K562 (cell line): ENCODE data around the gene KAT6B. TPM values are rescaled to one million over a fixed set of nuclear protein-coding genes. Genes with fewer than 3 reads are reported as not detected.

Experiments
- ATAC-seq: fragments of 200-7000 bp; cut with Tn5 transposase; 3 replicates; pipeline ENCODE4 v1.9.1; 2020; ENCODE audit warnings: moderate library complexity
- BruUV-seq: library from RNA; stranded (reverse); fragments of 400-500 nt; replicated peaks from 2 replicates; lab custom pipeline; 2021; lab: Mats Ljungman, UMichigan
- CTCF ChIA-PET: fragments of 300-600 bp; formaldehyde crosslinking; extraction: SDS; loops from one replicate; lab custom pipeline; 2021; ENCODE audit warnings: low intra/inter-chr PET ratio; lab: Yijun Ruan, JAX
- POLR2A ChIA-PET: fragments of 300-600, 350-650 bp; sonication (Branson Sonifier 250); formaldehyde crosslinking; extraction: SDS; loops from one replicate; lab custom pipeline; 2021; ENCODE audit warnings: antibody characterized with exemption, inconsistent platforms; lab: Yijun Ruan, JAX
- DNase-seq, 4 experiments: peaks; one replicate each; pipeline versions ENCODE4 v3.0.0 to v3.0.0-alpha.2; 2011 to 2018; ENCODE audit warnings: low spot score in 3 of 4, mixed read lengths in 3 of 4; ENCODE audit errors: extremely low read depth in 1 of 4
- FAIRE-seq: peaks from 2 replicates; lab custom pipeline; 2011; peaks lifted over from hg19 to GRCh38; lab: Jason Lieb, UNC
- H2AFZ ChIP-seq: 2 replicates; pipeline ENCODE4 v1.6.0; 2011; ENCODE audit warnings: low read depth, low read length, control low read depth, inconsistent platforms
- H3K27ac ChIP-seq: fragments of 200-600 bp; 3 replicates; pipeline ENCODE4 v1.8.0; 2011; ENCODE audit warnings: low read depth, mild to moderate bottlenecking, control low read depth, inconsistent platforms, low read length, moderate library complexity, mixed read lengths; ENCODE audit errors: extremely low read depth
- H3K27me3 ChIP-seq, 2 experiments: fragments of 300-600 bp in 1 of 2; 2 replicates in 1 of 2; 3 replicates in 1 of 2; pipeline versions ENCODE4 v1.6.0 to v1.8.0; 2011; ENCODE audit warnings: inconsistent platforms in 2 of 2, low read length in 2 of 2, mild to moderate bottlenecking in 1 of 2, mixed read lengths in 1 of 2, moderate library complexity in 1 of 2; ENCODE audit not compliant: control insufficient read depth in 2 of 2, insufficient read depth in 2 of 2
- H3K36me3 ChIP-seq: fragments of 300-600 bp; 3 replicates; pipeline ENCODE4 v1.8.0; 2011; ENCODE audit warnings: mild to moderate bottlenecking, low read length, inconsistent platforms; ENCODE audit not compliant: control insufficient read depth, insufficient read depth
- H3K4me1 ChIP-seq, 2 experiments: fragments of 200-600 bp in 1 of 2; replicated peaks in 1 of 2; 2 replicates in 1 of 2; 3 replicates in 1 of 2; pipeline versions ENCODE4 v1.5.1 to v1.8.0; 2011; ENCODE audit warnings: inconsistent platforms in 2 of 2, low read length in 2 of 2, mild to moderate bottlenecking in 1 of 2, mixed read lengths in 1 of 2, moderate library complexity in 1 of 2; ENCODE audit not compliant: control insufficient read depth in 2 of 2, insufficient read depth in 2 of 2
- H3K4me2 ChIP-seq: 2 replicates; pipeline ENCODE4 v1.6.1; 2011; ENCODE audit warnings: low read length, control low read depth, inconsistent platforms, mixed read lengths; ENCODE audit not compliant: insufficient read depth
- H3K4me3 ChIP-seq: fragments of 200-600 bp; sonication (generic), shearing (Covaris generic); 2 replicates; pipeline ENCODE4 v1.5.1; 2016; ENCODE audit warnings: control low read depth, inconsistent platforms
- H3K79me2 ChIP-seq: fragments of 200-600 bp; 3 replicates; pipeline ENCODE4 v1.8.0; 2011; ENCODE audit warnings: low read length, inconsistent platforms; ENCODE audit not compliant: control insufficient read depth, insufficient read depth
- H3K9ac ChIP-seq, 2 experiments: 2 replicates each; pipeline versions ENCODE4 v1.6.0 to v1.6.1; 2011; ENCODE audit warnings: low read depth in 2 of 2, low read length in 2 of 2, control low read depth in 1 of 2, inconsistent platforms in 1 of 2, mild to moderate bottlenecking in 1 of 2, mixed read lengths in 1 of 2; ENCODE audit not compliant: insufficient read depth in 1 of 2
- H3K9me1 ChIP-seq: one replicate; pipeline ENCODE4 v1.6.0; 2011; ENCODE audit warnings: inconsistent platforms, mild to moderate bottlenecking, low read length, moderate library complexity; ENCODE audit not compliant: control insufficient read depth, insufficient read depth
- H3K9me3 ChIP-seq: replicated peaks from 2 replicates; pipeline ENCODE4 v1.5.1; 2011; ENCODE audit warnings: low read depth, low read length, inconsistent platforms; ENCODE audit not compliant: control insufficient read depth, insufficient read depth
- H4K20me1 ChIP-seq: replicated peaks from 2 replicates; pipeline ENCODE4 v1.6.1; 2011; ENCODE audit warnings: low read length, inconsistent platforms, mixed read lengths; ENCODE audit not compliant: control insufficient read depth, insufficient read depth
- CBX5 ChIP-seq: IDR thresholded peaks from 2 replicates; pipeline ENCODE4 v1.6.1; 2014; ENCODE audit warnings: low read depth, borderline replicate concordance
- CEBPB ChIP-seq: fragments of 450-650 bp; IDR thresholded peaks from 2 replicates; pipeline ENCODE4 v1.6.1; 2016; ENCODE audit warnings: missing genetic modification characterization, missing compliant biosample characterization
- ESRRA ChIP-seq: fragments of 450-650 bp; IDR thresholded peaks from 2 replicates; pipeline ENCODE4 v1.6.1; 2014; ENCODE audit warnings: low read depth, mild to moderate bottlenecking, moderate library complexity, borderline replicate concordance
- EWSR1 ChIP-seq: fragments of 450-650 bp; IDR thresholded peaks from 2 replicates; pipeline ENCODE4 v1.6.1; 2018; ENCODE audit warnings: borderline replicate concordance, mild to moderate bottlenecking, low read depth, moderate library complexity; ENCODE audit not compliant: partially characterized antibody
- GABPB1 ChIP-seq: sonication (generic); formaldehyde crosslinking; IDR thresholded peaks from 2 replicates; pipeline ENCODE4 v1.8.0; 2022; ENCODE audit warnings: mild to moderate bottlenecking, missing genetic modification reagents
- KLF10 ChIP-seq: fragments of 250-450 bp; sonication (Bioruptor Pico); IDR thresholded peaks from 2 replicates; pipeline ENCODE4 v1.6.1; 2021; ENCODE audit warnings: matching md5 sums
- L3MBTL2 ChIP-seq: fragments of 450-650 bp; IDR thresholded peaks from 2 replicates; pipeline ENCODE4 v1.6.1; 2016; ENCODE audit warnings: mild to moderate bottlenecking, moderate library complexity
- NEUROD1 ChIP-seq: fragments of 150-350 bp; IDR thresholded peaks from 2 replicates; pipeline ENCODE4 v1.6.1; 2014; ENCODE audit warnings: borderline replicate concordance, low read length, low read depth; ENCODE audit not compliant: partially characterized antibody
- TGIF2 ChIP-seq: sonication (generic); formaldehyde crosslinking; IDR thresholded peaks from 2 replicates; pipeline ENCODE4 v1.8.1; 2022; ENCODE audit warnings: mild to moderate bottlenecking, missing genetic modification reagents, moderate library complexity
- ZBTB1 ChIP-seq: sonication (generic); formaldehyde crosslinking; IDR thresholded peaks from 2 replicates; pipeline ENCODE4 v1.8.1; 2023; ENCODE audit warnings: missing genetic modification reagents, low read depth, mild to moderate bottlenecking, borderline replicate concordance
- ZNF23 ChIP-seq: fragments of 250-450 bp; sonication (Bioruptor Pico); IDR thresholded peaks from 2 replicates; pipeline ENCODE4 v1.4.0; 2020; ENCODE audit warnings: mild to moderate bottlenecking
- ZNF408 ChIP-seq: fragments of 250-450 bp; sonication (Bioruptor Pico); IDR thresholded peaks from 2 replicates; pipeline ENCODE4 v1.4.0; 2020; ENCODE audit warnings: low read depth, mild to moderate bottlenecking, moderate library complexity
- WGBS: fragments of 100-300 bp; shearing (Covaris generic); methylation state at CpG from one replicate; pipeline ENCODE4 v1.1.6; 2016; ENCODE audit warnings: low coverage, mixed read lengths; ENCODE audit not compliant: insufficient coverage; ENCODE audit errors: missing lambda C conversion rate; 5-methylcytosine and 5-hydroxymethylcytosine counted together
- in situ Hi-C: fragments of 300-500 bp; cut with MboI; formaldehyde crosslinking; loops from 4 replicates; pipeline ENCODE4 v1.15.0; 2018; ENCODE audit warnings: inconsistent platforms, mixed read lengths
- intact Hi-C: fragments of 100-400 bp; cut with micrococcal nuclease; formaldehyde crosslinking; loops from 2 replicates; pipeline ENCODE4 v1.14.2; 2022
- polyA plus RNA-seq, 8 experiments: library from polyadenylated mRNA; depleted of rRNA in 4 of 8; stranded (reverse) in 5 of 8; unstranded in 3 of 8; fragments of >200 nt; fragmentation: Nextera tagmentation in 2 of 8; fragmentation: Illumina TruSeq in 1 of 8; extraction: Ambion mirVana in 2 of 8; extraction: Trizol in 1 of 8; gene quantifications; 2 replicates each; pipeline versions ENCODE4 v1.2.1 to v1.2.3, GENCODE V29; 2011 to 2014; ENCODE audit warnings: inconsistent platforms in 1 of 8, missing spikeins in 1 of 8
- total RNA-seq, 7 experiments: library from RNA; depleted of rRNA in 6 of 7; stranded (reverse); fragments of >200 nt in 6 of 7; fragmentation: Illumina TruSeq in 2 of 7; extraction: Trizol in 2 of 7; gene quantifications; 2 replicates each; pipeline versions ENCODE4 v1.2.1 to v1.2.3, GENCODE V29; 2011 to 2021; ENCODE audit warnings: low replicate concordance in 1 of 7
- TF ChIP-seq, protein P1 (sequence below): fragments of 250-450 bp; sonication (Bioruptor Pico); IDR thresholded peaks from 2 replicates; pipeline ENCODE4 v1.8.0; 2021; ENCODE audit warnings: moderate library complexity, mild to moderate bottlenecking, inconsistent platforms
- TF ChIP-seq, protein P2 (sequence below): fragments of 250-450 bp; sonication (Bioruptor Pico); IDR thresholded peaks from 2 replicates; pipeline ENCODE4 v1.5.0; 2020; ENCODE audit warnings: mild to moderate bottlenecking, borderline replicate concordance
- TF ChIP-seq, protein P3 (sequence below): fragments of 250-450 bp; sonication (Bioruptor Pico); IDR thresholded peaks from 2 replicates; pipeline ENCODE4 v1.4.0; 2020; ENCODE audit warnings: mild to moderate bottlenecking
- TF ChIP-seq, protein P4 (sequence below): fragments of 450-650 bp; IDR thresholded peaks from 2 replicates; pipeline ENCODE4 v1.7.0; 2016; ENCODE audit warnings: borderline replicate concordance

Gene KAT6B
- total and polyA plus RNA-seq, 9 of the 15 experiments (the other 6 are each of a cell fraction or from before 2014, with no cell fraction given), result 1.4 to 9.2 (median 6.8) TPM

DNA sequence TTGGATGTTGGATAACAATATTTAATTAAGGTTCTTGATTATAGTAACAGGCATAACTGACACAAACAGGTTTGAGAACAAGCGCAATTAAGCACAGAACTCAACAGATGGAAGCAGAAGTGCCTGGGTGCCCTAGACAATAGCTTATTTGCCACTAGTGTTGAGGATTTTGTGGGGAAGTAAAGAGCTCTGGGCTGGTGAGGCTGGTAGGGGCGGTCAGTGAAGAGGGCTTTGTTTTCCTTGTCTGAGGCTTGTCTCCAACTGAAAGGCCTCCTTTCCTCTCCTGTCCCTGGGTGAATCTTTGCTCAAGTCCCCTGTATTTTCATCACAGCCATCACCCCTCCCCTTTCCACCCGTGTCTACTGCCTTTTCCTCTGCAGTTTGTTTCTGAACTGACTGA lies 104.6 kb downstream of the KAT6B start (continued):
- TF ChIP-seq, protein P1, sequence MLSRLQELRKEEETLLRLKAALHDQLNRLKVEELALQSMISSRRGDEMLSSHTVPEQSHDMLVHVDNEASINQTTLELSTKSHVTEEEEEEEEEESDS (CRISPR knock-in tag), result no peak
- TF ChIP-seq KLF10 (CRISPR knock-in tag) (no peak), ZNF23 (CRISPR knock-in tag) (no peak), ESRRA (no peak), GABPB1 (no peak), NEUROD1 (no peak), CBX5 (no peak)

DNA sequence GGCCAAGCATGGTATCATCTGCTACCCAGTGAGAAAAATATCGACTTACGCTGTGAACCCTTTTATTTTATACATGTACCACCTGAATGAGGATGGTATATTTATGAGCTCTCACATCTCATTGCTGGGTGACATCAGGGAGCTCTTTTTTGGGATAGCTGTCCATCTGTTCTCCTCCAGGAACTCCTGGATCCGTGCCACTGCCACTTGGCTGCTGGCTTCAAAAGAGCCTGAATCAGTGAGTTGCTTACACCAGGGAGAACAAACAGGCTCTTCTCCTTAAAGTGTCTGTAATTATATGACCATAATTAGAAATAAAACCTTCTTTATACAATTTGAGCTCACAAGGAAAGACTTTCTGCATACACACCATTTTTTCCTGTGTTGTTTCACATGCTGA lies 106.2 kb downstream of the KAT6B start:
- FAIRE-seq, result no peak
- POLR2A ChIA-PET, result interaction anchor here (0.6 to 2.3 kb wide), 4 partner anchors 8 to 52 kb away, joined by 3 to 8 read pairs (median 3); no protein-coding TSS in a partner anchor
- no peak overlapping the region for H3K27ac ChIP-seq
- 29% methylated on average over 3 of the region's 3 CpGs for WGBS
- H3K4me3 ChIP-seq, result no peak overlapping the region
- intact Hi-C loops (no loop called here), in situ Hi-C loops (no loop called here)
- BruUV-seq, result no TSS peak
- no peaks in the 10 kb centered on the region for H3K9me3 ChIP-seq
- H3K4me2 ChIP-seq, result no peak overlapping the region
- CTCF ChIA-PET, result no interaction called here
- H3K79me2 ChIP-seq, result no peaks in the 10 kb centered on the region
- H2AFZ ChIP-seq, result no peak overlapping the region
- ATAC-seq, result no peak
- DNase-seq, result no peak
- H3K4me1 ChIP-seq, result no peaks in the 10 kb centered on the region
- H3K27me3 ChIP-seq, result peaks cover 2 to 7% of the 10 kb centered on the region in 2 experiments; a peak in 3 of 5 replicates
- H3K9ac ChIP-seq, result no peak overlapping the region
- TF ChIP-seq CEBPB (tag) (no peak), EWSR1 (no peak), L3MBTL2 (no peak), TGIF2 (no peak), ZNF408 (CRISPR knock-in tag) (no peak), ZBTB1 (no peak)
- TF ChIP-seq, protein P2, sequence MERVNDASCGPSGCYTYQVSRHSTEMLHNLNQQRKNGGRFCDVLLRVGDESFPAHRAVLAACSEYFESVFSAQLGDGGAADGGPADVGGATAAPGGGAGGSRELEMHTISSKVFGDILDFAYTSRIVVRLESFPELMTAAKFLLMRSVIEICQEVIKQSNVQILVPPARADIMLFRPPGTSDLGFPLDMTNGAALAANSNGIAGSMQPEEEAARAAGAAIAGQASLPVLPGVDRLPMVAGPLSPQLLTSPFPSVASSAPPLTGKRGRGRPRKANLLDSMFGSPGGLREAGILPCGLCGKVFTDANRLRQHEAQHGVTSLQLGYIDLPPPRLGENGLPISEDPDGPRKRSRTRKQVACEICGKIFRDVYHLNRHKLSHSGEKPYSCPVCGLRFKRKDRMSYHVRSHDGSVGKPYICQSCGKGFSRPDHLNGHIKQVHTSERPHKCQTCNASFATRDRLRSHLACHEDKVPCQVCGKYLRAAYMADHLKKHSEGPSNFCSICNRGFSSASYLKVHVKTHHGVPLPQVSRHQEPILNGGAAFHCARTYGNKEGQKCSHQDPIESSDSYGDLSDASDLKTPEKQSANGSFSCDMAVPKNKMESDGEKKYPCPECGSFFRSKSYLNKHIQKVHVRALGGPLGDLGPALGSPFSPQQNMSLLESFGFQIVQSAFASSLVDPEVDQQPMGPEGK (CRISPR knock-in tag), result no peak
- TF ChIP-seq, protein P3, sequence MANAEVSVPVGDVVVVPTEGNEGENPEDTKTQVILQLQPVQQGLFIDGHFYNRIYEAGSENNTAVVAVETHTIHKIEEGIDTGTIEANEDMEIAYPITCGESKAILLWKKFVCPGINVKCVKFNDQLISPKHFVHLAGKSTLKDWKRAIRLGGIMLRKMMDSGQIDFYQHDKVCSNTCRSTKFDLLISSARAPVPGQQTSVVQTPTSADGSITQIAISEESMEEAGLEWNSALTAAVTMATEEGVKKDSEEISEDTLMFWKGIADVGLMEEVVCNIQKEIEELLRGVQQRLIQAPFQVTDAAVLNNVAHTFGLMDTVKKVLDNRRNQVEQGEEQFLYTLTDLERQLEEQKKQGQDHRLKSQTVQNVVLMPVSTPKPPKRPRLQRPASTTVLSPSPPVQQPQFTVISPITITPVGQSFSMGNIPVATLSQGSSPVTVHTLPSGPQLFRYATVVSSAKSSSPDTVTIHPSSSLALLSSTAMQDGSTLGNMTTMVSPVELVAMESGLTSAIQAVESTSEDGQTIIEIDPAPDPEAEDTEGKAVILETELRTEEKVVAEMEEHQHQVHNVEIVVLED (CRISPR knock-in tag), result no peak
- TF ChIP-seq, protein P4, sequence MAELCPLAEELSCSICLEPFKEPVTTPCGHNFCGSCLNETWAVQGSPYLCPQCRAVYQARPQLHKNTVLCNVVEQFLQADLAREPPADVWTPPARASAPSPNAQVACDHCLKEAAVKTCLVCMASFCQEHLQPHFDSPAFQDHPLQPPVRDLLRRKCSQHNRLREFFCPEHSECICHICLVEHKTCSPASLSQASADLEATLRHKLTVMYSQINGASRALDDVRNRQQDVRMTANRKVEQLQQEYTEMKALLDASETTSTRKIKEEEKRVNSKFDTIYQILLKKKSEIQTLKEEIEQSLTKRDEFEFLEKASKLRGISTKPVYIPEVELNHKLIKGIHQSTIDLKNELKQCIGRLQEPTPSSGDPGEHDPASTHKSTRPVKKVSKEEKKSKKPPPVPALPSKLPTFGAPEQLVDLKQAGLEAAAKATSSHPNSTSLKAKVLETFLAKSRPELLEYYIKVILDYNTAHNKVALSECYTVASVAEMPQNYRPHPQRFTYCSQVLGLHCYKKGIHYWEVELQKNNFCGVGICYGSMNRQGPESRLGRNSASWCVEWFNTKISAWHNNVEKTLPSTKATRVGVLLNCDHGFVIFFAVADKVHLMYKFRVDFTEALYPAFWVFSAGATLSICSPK, result no peak
- H3K36me3 ChIP-seq, result no peaks in the 10 kb centered on the region
- H4K20me1 ChIP-seq, result 0 out of 2 replicates have a peak, but pooled peaks cover 4% of the 10 kb centered on the region
- no peaks in the 10 kb centered on the region for H3K9me1 ChIP-seq
